Natural killer cell (primary cell): ENCODE results near the gene RECK. TPM values are rescaled to one million over a fixed set of nuclear protein-coding genes. Genes with fewer than 3 reads are reported as not detected.

Experiments used
- ATAC-seq, 3 donors: fragments of 150-1000 bp in 2 of 3; fragments of 200-7000 bp in 1 of 3; cut with Tn5 transposase; 1 replicate in 1 of 3; 2 replicates in 2 of 3; pipeline ENCODE4 v1.10.0; 2021; ENCODE audit warnings: mild to moderate bottlenecking in 2 of 3, moderate library complexity in 2 of 3
- DNase-seq, 2 donors: peaks; one replicate each; pipeline versions ENCODE4 v3.0.0 to v3.0.0-alpha.2; 2013 to 2021; ENCODE audit warnings: mixed read lengths in 1 of 2
- H3K27ac ChIP-seq: one replicate; pipeline ENCODE4 v1.5.1; 2013; ENCODE audit warnings: mild to moderate bottlenecking, low read length
- H3K27me3 ChIP-seq: one replicate; pipeline ENCODE4 v1.6.1; 2013; ENCODE audit warnings: low read length; ENCODE audit not compliant: control insufficient read depth, insufficient read depth
- H3K36me3 ChIP-seq: one replicate; pipeline ENCODE4 v1.6.1; 2013; ENCODE audit warnings: low read length; ENCODE audit not compliant: control insufficient read depth, insufficient read depth
- H3K4me1 ChIP-seq: one replicate; pipeline ENCODE4 v1.6.1; 2013; ENCODE audit warnings: low read length; ENCODE audit not compliant: control insufficient read depth, insufficient read depth
- H3K4me3 ChIP-seq: one replicate; pipeline ENCODE4 v1.5.1; 2013; ENCODE audit warnings: low read length
- H3K9me3 ChIP-seq: one replicate; pipeline ENCODE4 v1.6.1; 2013; ENCODE audit warnings: low read length; ENCODE audit not compliant: control insufficient read depth, insufficient read depth
- H3K27ac Mint-ChIP-seq, 2 donors: one replicate each; pipeline ENCODE4 v1.8.0; 2022; ENCODE audit warnings: mild to moderate bottlenecking in 2 of 2, mixed read lengths in 2 of 2, moderate library complexity in 1 of 2
- H3K27me3 Mint-ChIP-seq, 2 donors: one replicate each; pipeline ENCODE4 v1.8.0; 2022; ENCODE audit warnings: low read depth in 2 of 2, mixed read lengths in 2 of 2
- H3K36me3 Mint-ChIP-seq: one replicate; pipeline ENCODE4 v1.8.0; 2022; ENCODE audit warnings: mixed read lengths
- H3K4me1 Mint-ChIP-seq, 2 donors: one replicate each; pipeline ENCODE4 v1.8.0; 2022; ENCODE audit warnings: mixed read lengths in 2 of 2
- H3K4me3 Mint-ChIP-seq: one replicate; pipeline ENCODE4 v1.8.0; 2022; ENCODE audit warnings: mild to moderate bottlenecking, moderate library complexity, mixed read lengths
- H3K9me3 Mint-ChIP-seq, 2 donors: one replicate each; pipeline ENCODE4 v1.8.0; 2022; ENCODE audit warnings: mixed read lengths in 2 of 2
- WGBS: methylation state at CpG from one replicate; pipeline ENCODE4 v1.1.7; 2013; ENCODE audit warnings: missing lambda C conversion rate; ENCODE audit not compliant: insufficient coverage; 5-methylcytosine and 5-hydroxymethylcytosine counted together
- intact Hi-C: fragments of 100-400 bp; cut with micrococcal nuclease; formaldehyde crosslinking; loops from one replicate; pipeline ENCODE4 v1.14.2; 2022
- total RNA-seq, 4 donors: library from RNA; stranded (reverse); fragments of 120-200 nt in 1 of 4; gene quantifications; one replicate each; pipeline versions ENCODE4 v1.2.3 to v1.2.4, GENCODE V29; 2013 to 2022
- TF ChIP-seq, protein P1 (sequence below): fragments of 200-600 bp; IDR thresholded peaks from one replicate; pipeline ENCODE4 v1.8.0; 2022; ENCODE audit warnings: antibody characterized with exemption

Gene RECK
- total RNA-seq, 3 donors from 2014 or later (not counting 1 experiment from before 2014, with no cell fraction given), result 7.4 to 10.3 (median 8.0) TPM

- Mint-ChIP-seq H3K36me3 (no peaks in the 10 kb centered on the region), H3K27ac (peak overlapping the region; percentile 93 to 100), H3K9me3 (no peaks in the 10 kb centered on the region), H3K27me3 (no peaks in the 10 kb centered on the region), H3K4me3 (peak overlapping the region; percentile 96), H3K4me1 (peaks cover 70 to 77% of the 10 kb centered on the region in 2 donors)
- ATAC-seq, result no peak
- peaks cover 82% of the 10 kb centered on the region for H3K4me1 ChIP-seq
- H3K4me3 ChIP-seq, result no peak overlapping the region
- TF ChIP-seq, protein P1, sequence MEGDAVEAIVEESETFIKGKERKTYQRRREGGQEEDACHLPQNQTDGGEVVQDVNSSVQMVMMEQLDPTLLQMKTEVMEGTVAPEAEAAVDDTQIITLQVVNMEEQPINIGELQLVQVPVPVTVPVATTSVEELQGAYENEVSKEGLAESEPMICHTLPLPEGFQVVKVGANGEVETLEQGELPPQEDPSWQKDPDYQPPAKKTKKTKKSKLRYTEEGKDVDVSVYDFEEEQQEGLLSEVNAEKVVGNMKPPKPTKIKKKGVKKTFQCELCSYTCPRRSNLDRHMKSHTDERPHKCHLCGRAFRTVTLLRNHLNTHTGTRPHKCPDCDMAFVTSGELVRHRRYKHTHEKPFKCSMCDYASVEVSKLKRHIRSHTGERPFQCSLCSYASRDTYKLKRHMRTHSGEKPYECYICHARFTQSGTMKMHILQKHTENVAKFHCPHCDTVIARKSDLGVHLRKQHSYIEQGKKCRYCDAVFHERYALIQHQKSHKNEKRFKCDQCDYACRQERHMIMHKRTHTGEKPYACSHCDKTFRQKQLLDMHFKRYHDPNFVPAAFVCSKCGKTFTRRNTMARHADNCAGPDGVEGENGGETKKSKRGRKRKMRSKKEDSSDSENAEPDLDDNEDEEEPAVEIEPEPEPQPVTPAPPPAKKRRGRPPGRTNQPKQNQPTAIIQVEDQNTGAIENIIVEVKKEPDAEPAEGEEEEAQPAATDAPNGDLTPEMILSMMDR, result no peak
- no peaks in the 10 kb centered on the region for H3K27me3 ChIP-seq
- intact Hi-C loops, result loop anchor here (5.0 kb wide), 1 partner anchor 37 kb away; no protein-coding TSS in a partner anchor
- 94% methylated on average over 5 of the region's 5 CpGs for WGBS
- DNase-seq, result no peak
- no peaks in the 10 kb centered on the region for H3K9me3 ChIP-seq
- peaks cover 2% of the 10 kb centered on the region for H3K36me3 ChIP-seq
- H3K27ac ChIP-seq, result peak overlapping the region; percentile 11
Measured at GRCh38 chr9:36138901-36139300, 102.2 kb downstream of the RECK start.

GRCh38 chr9:36140086-36141084 lies 103.7 kb downstream of the RECK start:
- no peaks in the 10 kb centered on the region for H3K9me3 ChIP-seq
- H3K27ac ChIP-seq, result peak overlapping the region; percentile 86
- peaks cover 92% of the 10 kb centered on the region for H3K4me1 ChIP-seq
- Mint-ChIP-seq H3K27me3 (no peaks in the 10 kb centered on the region), H3K9me3 (peaks cover 2% of the 10 kb centered on the region in 2 donors), H3K4me1 (peaks cover 85 to 92% of the 10 kb centered on the region in 2 donors), H3K4me3 (peak overlapping the region; percentile 96), H3K36me3 (no peaks in the 10 kb centered on the region), H3K27ac (peak overlapping the region; percentile 93 to 100)
- no peak overlapping the region for H3K4me3 ChIP-seq
- DNase-seq, result peak in 1 of 2 donors; percentile 59
- WGBS, result 58% methylated on average over 11 of the region's 11 CpGs
- intact Hi-C loops, result loop anchor here (10.0 kb wide), 1 partner anchor 326 kb away; the partner anchor contains the start of genes HINT2 and SPAG8
- ATAC-seq, result no peak
- H3K27me3 ChIP-seq, result no peaks in the 10 kb centered on the region
- TF ChIP-seq, protein P1, result no peak
- H3K36me3 ChIP-seq, result peaks cover 2% of the 10 kb centered on the region

DNA sequence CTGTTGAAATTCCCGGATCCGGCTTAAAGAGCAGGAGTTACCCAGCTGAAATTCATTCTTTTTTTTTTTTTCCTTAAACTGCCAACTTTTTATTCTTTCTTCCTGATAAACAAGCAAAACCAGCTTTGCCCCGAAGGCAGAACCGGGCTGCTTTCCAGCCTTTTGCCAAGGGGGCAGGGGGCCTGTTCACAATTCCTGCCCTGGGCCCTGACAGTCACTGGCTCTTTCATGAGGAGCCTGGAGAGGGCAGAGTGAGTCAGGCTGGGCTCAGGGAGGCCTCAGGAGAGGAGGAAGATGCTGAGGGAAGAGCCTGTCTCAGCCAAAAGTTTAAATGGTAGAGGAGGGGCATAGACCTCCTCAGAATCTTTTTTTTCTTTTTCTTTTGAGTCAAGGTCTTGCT lies 104.6 kb downstream of the RECK start:
- peaks cover 94% of the 10 kb centered on the region in 2 donors for H3K4me1 Mint-ChIP-seq
- H3K36me3 Mint-ChIP-seq, result no peaks in the 10 kb centered on the region
- peak overlapping the region; percentile 96 for H3K4me3 Mint-ChIP-seq
- Histone ChIP-seq H3K27me3 (no peaks in the 10 kb centered on the region), H3K4me1 (peaks cover 93% of the 10 kb centered on the region), H3K27ac (peak overlapping the region; percentile 86), H3K36me3 (peaks cover 3% of the 10 kb centered on the region), H3K9me3 (peaks cover 6% of the 10 kb centered on the region), H3K4me3 (no peak overlapping the region)
- DNase-seq, result no peak
- H3K27me3 Mint-ChIP-seq, result no peaks in the 10 kb centered on the region
- intact Hi-C loops, result loop anchor here (10.0 kb wide), 1 partner anchor 326 kb away; the partner anchor contains the start of genes HINT2 and SPAG8
- peaks cover 4 to 8% of the 10 kb centered on the region in 2 donors for H3K9me3 Mint-ChIP-seq
- ATAC-seq, result no peak
- H3K27ac Mint-ChIP-seq, result peak overlapping the region; percentile 93 to 100
- TF ChIP-seq, protein P1, result no peak
- 94% methylated on average over 4 of the region's 4 CpGs for WGBS
